H9 (cell line): Measurements from ENCODE around the gene CCDC134. TPM values are rescaled to one million over a fixed set of nuclear protein-coding genes. Genes with fewer than 3 reads are reported as not detected.

Experiments used
- DNase-seq: peaks from one replicate; pipeline ENCODE4 v3.0.0-alpha.2; 2017
- H2AFZ ChIP-seq: one replicate; pipeline ENCODE4 v1.6.1; 2013; ENCODE audit warnings: mild to moderate bottlenecking, low read length, control low read depth, moderate library complexity
- H2AK5ac ChIP-seq: 2 replicates; pipeline ENCODE4 v1.6.1; 2013; ENCODE audit warnings: low read length, control low read depth, mixed read lengths; ENCODE audit not compliant: insufficient read length
- H2BK120ac ChIP-seq: one replicate; pipeline ENCODE4 v1.6.1; 2013; ENCODE audit warnings: low read depth, mild to moderate bottlenecking, low read length, control low read depth, inconsistent platforms; ENCODE audit not compliant: poor library complexity, severe bottlenecking
- H2BK12ac ChIP-seq: 2 replicates; pipeline ENCODE4 v1.6.1; 2013; ENCODE audit warnings: low read length, control low read depth, mixed read lengths, low read depth; ENCODE audit not compliant: insufficient read length
- H2BK15ac ChIP-seq: 2 replicates; pipeline ENCODE4 v1.6.1; 2013; ENCODE audit warnings: low read depth, low read length, control low read depth
- H2BK20ac ChIP-seq: one replicate; pipeline ENCODE4 v1.6.1; 2013; ENCODE audit warnings: low read depth, mild to moderate bottlenecking, low read length, control low read depth, inconsistent platforms; ENCODE audit not compliant: poor library complexity, severe bottlenecking
- H2BK5ac ChIP-seq: 2 replicates; pipeline ENCODE4 v1.6.1; 2013; ENCODE audit warnings: low read length, control low read depth, mixed read lengths; ENCODE audit not compliant: insufficient read length
- H3K14ac ChIP-seq: 2 replicates; pipeline ENCODE4 v1.6.1; 2013; ENCODE audit warnings: low read length, control low read depth; ENCODE audit not compliant: insufficient read depth
- H3K18ac ChIP-seq: 2 replicates; pipeline ENCODE4 v1.6.1; 2013; ENCODE audit warnings: low read depth, mild to moderate bottlenecking, mixed read lengths, low read length, control low read depth; ENCODE audit not compliant: insufficient read length
- H3K23ac ChIP-seq: 2 replicates; pipeline ENCODE4 v1.6.1; 2013; ENCODE audit warnings: low read length, control low read depth, mixed read lengths, low read depth; ENCODE audit not compliant: insufficient read length
- H3K23me2 ChIP-seq: 2 replicates; pipeline ENCODE4 v1.6.1; 2013; ENCODE audit warnings: low read depth, mild to moderate bottlenecking, mixed read lengths, low read length, control low read depth; ENCODE audit not compliant: insufficient read length, poor library complexity, severe bottlenecking
- H3K27ac ChIP-seq: 2 replicates; pipeline ENCODE4 v1.5.1; 2013; ENCODE audit warnings: low read length, control low read depth, mixed read lengths, low read depth; ENCODE audit not compliant: insufficient read length
- H3K27me3 ChIP-seq: 2 replicates; pipeline ENCODE4 v1.6.1; 2013; ENCODE audit warnings: low read length, control low read depth, inconsistent platforms; ENCODE audit not compliant: insufficient read depth
- H3K4ac ChIP-seq: 2 replicates; pipeline ENCODE4 v1.6.1; 2013; ENCODE audit warnings: low read depth, mild to moderate bottlenecking, control low read depth, inconsistent platforms, low read length, moderate library complexity
- H3K4me1 ChIP-seq: 2 replicates; pipeline ENCODE4 v1.6.1; 2013; ENCODE audit warnings: low read length, control low read depth, inconsistent platforms; ENCODE audit not compliant: insufficient read depth
- H3K4me2 ChIP-seq: 2 replicates; pipeline ENCODE4 v1.6.1; 2013; ENCODE audit warnings: low read length, control low read depth, mixed read lengths; ENCODE audit not compliant: insufficient read length, insufficient read depth
- H3K56ac ChIP-seq: 2 replicates; pipeline ENCODE4 v1.6.1; 2013; ENCODE audit warnings: low read depth, mild to moderate bottlenecking, mixed read lengths, low read length, control low read depth; ENCODE audit not compliant: insufficient read length
- H3K79me1 ChIP-seq: 2 replicates; pipeline ENCODE4 v1.6.1; 2013; ENCODE audit warnings: low read depth, mild to moderate bottlenecking, moderate library complexity, low read length, control low read depth, inconsistent platforms; ENCODE audit not compliant: insufficient read depth, poor library complexity, severe bottlenecking
- H3K79me2 ChIP-seq: 2 replicates; pipeline ENCODE4 v1.6.1; 2013; ENCODE audit warnings: low read length, control low read depth, inconsistent platforms; ENCODE audit not compliant: insufficient read depth
- H3K9ac ChIP-seq: 2 replicates; pipeline ENCODE4 v1.6.1; 2013; ENCODE audit warnings: low read length, control low read depth, mixed read lengths; ENCODE audit not compliant: insufficient read length; ENCODE audit errors: extremely low read depth
- H3K9me3 ChIP-seq: one replicate; pipeline ENCODE4 v1.6.1; 2013; ENCODE audit warnings: low read depth, low read length, inconsistent platforms; ENCODE audit not compliant: control insufficient read depth
- H3T11ph ChIP-seq: one replicate; pipeline ENCODE4 v1.6.1; 2013; ENCODE audit warnings: mild to moderate bottlenecking, low read length, control low read depth, inconsistent platforms
- H4K20me1 ChIP-seq: one replicate; pipeline ENCODE4 v1.6.1; 2013; ENCODE audit not compliant: control insufficient read depth, insufficient read length, insufficient read depth
- H4K5ac ChIP-seq: 2 replicates; pipeline ENCODE4 v1.6.1; 2013; ENCODE audit warnings: low read depth, mild to moderate bottlenecking, mixed read lengths, low read length, control low read depth; ENCODE audit not compliant: insufficient read length
- H4K8ac ChIP-seq: replicated peaks from 2 replicates; pipeline ENCODE4 v1.6.1; 2013; ENCODE audit warnings: low read length, control low read depth, mixed read lengths, low read depth; ENCODE audit not compliant: insufficient read length
- H4K91ac ChIP-seq: 2 replicates; pipeline ENCODE4 v1.6.1; 2013; ENCODE audit warnings: low read depth, mild to moderate bottlenecking, moderate library complexity, mixed read lengths, low read length, control low read depth; ENCODE audit not compliant: insufficient read length
- H3K27ac Mint-ChIP-seq, 3 experiments: 2 replicates in 2 of 3; 3 replicates in 1 of 3; pipeline ENCODE4 v1.8.0; 2020 to 2021; ENCODE audit warnings: mixed read lengths in 3 of 3, mild to moderate bottlenecking in 1 of 3, moderate library complexity in 1 of 3
- H3K27me3 Mint-ChIP-seq: 2 replicates; pipeline ENCODE4 v1.8.0; 2021; ENCODE audit warnings: low read depth, mild to moderate bottlenecking, moderate library complexity, mixed read lengths
- H3K36me3 Mint-ChIP-seq, 3 experiments: 2 replicates in 2 of 3; 3 replicates in 1 of 3; pipeline ENCODE4 v1.8.0; 2020 to 2021; ENCODE audit warnings: low read depth in 3 of 3, mixed read lengths in 3 of 3; ENCODE audit not compliant: insufficient read depth in 1 of 3
- H3K4me1 Mint-ChIP-seq, 2 experiments: 2 replicates each; pipeline ENCODE4 v1.8.0; 2020; ENCODE audit warnings: mixed read lengths in 2 of 2
- H3K4me3 Mint-ChIP-seq, 2 experiments: 2 replicates in 1 of 2; 3 replicates in 1 of 2; pipeline ENCODE4 v1.8.0; 2020 to 2021; ENCODE audit warnings: mild to moderate bottlenecking in 2 of 2, mixed read lengths in 2 of 2, moderate library complexity in 1 of 2
- H3K9me3 Mint-ChIP-seq, 2 experiments: 2 replicates in 1 of 2; 3 replicates in 1 of 2; pipeline ENCODE4 v1.8.0; 2020; ENCODE audit warnings: mild to moderate bottlenecking in 2 of 2, mixed read lengths in 2 of 2, moderate library complexity in 1 of 2
- WGBS: extraction: QIAGEN DNeasy Blood & Tissue Kit; methylation state at CpG from one replicate; pipeline ENCODE4 v1.1.7; 2013; ENCODE audit warnings: missing lambda C conversion rate, low lambda C conversion rate, mixed read lengths; ENCODE audit not compliant: insufficient read length; ENCODE audit errors: extremely low coverage; 5-methylcytosine and 5-hydroxymethylcytosine counted together
- total RNA-seq: library from RNA; stranded (reverse); gene quantifications from 2 replicates; pipeline ENCODE4 v1.2.1, GENCODE V29; 2021
- TF ChIP-seq, protein P1 (sequence below): fragments of 200-600 bp; sonication (generic); conservative IDR thresholded peaks from 3 replicates; pipeline ENCODE4 v1.8.0; 2021; ENCODE audit warnings: antibody characterized with exemption, mild to moderate bottlenecking

The CCDC134 gene
- total RNA-seq, 1 experiment from 2014 or later, result 20.7 TPM

- TF ChIP-seq, protein P1, sequence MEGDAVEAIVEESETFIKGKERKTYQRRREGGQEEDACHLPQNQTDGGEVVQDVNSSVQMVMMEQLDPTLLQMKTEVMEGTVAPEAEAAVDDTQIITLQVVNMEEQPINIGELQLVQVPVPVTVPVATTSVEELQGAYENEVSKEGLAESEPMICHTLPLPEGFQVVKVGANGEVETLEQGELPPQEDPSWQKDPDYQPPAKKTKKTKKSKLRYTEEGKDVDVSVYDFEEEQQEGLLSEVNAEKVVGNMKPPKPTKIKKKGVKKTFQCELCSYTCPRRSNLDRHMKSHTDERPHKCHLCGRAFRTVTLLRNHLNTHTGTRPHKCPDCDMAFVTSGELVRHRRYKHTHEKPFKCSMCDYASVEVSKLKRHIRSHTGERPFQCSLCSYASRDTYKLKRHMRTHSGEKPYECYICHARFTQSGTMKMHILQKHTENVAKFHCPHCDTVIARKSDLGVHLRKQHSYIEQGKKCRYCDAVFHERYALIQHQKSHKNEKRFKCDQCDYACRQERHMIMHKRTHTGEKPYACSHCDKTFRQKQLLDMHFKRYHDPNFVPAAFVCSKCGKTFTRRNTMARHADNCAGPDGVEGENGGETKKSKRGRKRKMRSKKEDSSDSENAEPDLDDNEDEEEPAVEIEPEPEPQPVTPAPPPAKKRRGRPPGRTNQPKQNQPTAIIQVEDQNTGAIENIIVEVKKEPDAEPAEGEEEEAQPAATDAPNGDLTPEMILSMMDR, result peak; percentile 42; the same call in 2 of the 3 replicates
- H2BK20ac ChIP-seq, result no peak overlapping the region
- H3K9me3 ChIP-seq, result no peaks in the 10 kb centered on the region
- H3K18ac ChIP-seq, result no peak overlapping the region
- H3K27ac ChIP-seq, result no peak overlapping the region
- Mint-ChIP-seq H3K9me3 (no peaks in the 10 kb centered on the region), H3K4me3 (0 out of 5 replicates have a peak overlapping the region, but pooled peaks of 1 of the 2 experiments have one; percentile 6), H3K27me3 (no peaks in the 10 kb centered on the region), H3K4me1 (peaks cover 34 to 41% of the 10 kb centered on the region in 2 experiments), H3K27ac (peak overlapping the region in 2 of 3 experiments; percentile 73 to 76; a peak in 3 of 7 replicates), H3K36me3 (peaks cover 10 to 13% (median 11%) of the 10 kb centered on the region in 3 experiments)
- H3K9ac ChIP-seq, result no peak overlapping the region
- WGBS, result no CpG with 5 or more reads among the region's 3 CpGs
- H3K79me1 ChIP-seq, result no peaks in the 10 kb centered on the region
- no peak overlapping the region for H2BK5ac ChIP-seq
- peak overlapping the region; percentile 65 for H2BK12ac ChIP-seq
- no peak overlapping the region for H4K91ac ChIP-seq
- no peak overlapping the region for H3K4me2 ChIP-seq
- peaks cover 11% of the 10 kb centered on the region for H3K23me2 ChIP-seq
- H2BK120ac ChIP-seq, result no peak overlapping the region
- no peak overlapping the region for H3K14ac ChIP-seq
- DNase-seq, result peak; percentile 52
- H2AK5ac ChIP-seq, result no peak overlapping the region
- H3K23ac ChIP-seq, result no peak overlapping the region
- H3K56ac ChIP-seq, result no peak overlapping the region
- no peak overlapping the region for H2AFZ ChIP-seq
- H3K4me1 ChIP-seq, result peaks cover 3% of the 10 kb centered on the region; the same call in 1 of the 2 replicates
- peaks cover 12% of the 10 kb centered on the region; the same call in 1 of the 2 replicates for H3K79me2 ChIP-seq
- no peak overlapping the region for H4K5ac ChIP-seq
- no peak overlapping the region for H2BK15ac ChIP-seq
- H3T11ph ChIP-seq, result no peak overlapping the region
- no peaks in the 10 kb centered on the region for H4K20me1 ChIP-seq
- H3K27me3 ChIP-seq, result no peaks in the 10 kb centered on the region
- H4K8ac ChIP-seq, result no peak overlapping the region
- H3K4ac ChIP-seq, result no peak overlapping the region
Observed at GRCh38 chr22:41830174-41830573, 29.7 kb downstream of the CCDC134 start.
